GM18502 (cell line): ENCODE data around the gene BPIFB6.
"Not testable (repeated sequence)": the region's sequence is repeated elsewhere in the genome, so short reads cannot be mapped to it uniquely, and the experiment has no call there.

Experiments
- ATAC-seq: cut with Tn5 transposase; IDR thresholded peaks from one replicate; pipeline ENCODE4 v1.9.1; 2021; ENCODE audit warnings: mild to moderate bottlenecking; ENCODE audit not compliant: unreplicated experiment, poor library complexity

The BPIFB6 gene

DNA sequence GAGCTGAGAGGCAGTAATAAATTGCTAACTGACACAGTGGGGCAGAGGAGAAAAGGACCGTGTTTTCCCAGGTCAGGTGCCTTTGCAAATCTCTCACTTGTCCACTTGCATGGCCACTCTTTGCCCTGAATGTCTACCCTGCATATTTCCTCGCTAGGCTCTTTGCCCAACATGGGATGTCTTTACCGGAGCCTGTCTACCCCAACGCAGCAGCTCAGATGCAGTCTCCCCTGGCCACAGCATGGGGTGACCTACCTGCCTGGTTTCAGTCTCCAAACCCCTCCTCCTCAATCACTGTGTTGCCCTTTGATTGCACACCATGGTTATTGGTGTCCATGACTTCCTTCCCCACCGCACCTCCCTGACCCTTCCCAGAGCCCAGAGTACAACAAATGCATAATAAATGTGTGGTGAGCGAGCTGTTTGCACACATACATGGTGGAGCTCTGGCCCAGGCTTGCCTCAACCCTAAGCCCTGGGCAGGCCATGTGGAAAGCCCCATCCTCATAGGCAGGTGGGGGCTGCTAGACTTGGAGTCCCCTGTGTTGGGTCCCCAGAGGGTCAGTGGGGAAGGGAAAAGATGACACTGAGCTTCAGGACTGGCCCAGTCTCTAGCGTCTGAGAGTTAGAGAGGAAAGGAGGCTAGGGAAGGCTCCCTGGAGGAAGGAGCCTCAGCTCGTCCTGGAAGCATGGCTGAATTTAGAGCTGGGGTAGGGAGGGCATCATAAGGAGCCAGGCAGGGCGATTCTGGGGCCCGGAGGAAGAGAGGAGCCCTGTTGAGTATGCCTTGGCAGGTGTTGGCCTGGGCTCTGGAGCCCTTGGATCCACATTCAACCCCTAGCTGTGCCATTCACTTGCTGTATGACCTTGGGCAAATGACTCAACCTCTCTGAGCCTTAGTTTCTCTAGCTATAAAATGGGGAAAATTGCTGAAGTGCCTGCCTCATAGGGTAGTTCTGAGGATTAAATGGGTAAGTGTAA is 4.4 kb upstream of the BPIFB6 start:
- no peak for ATAC-seq

DNA sequence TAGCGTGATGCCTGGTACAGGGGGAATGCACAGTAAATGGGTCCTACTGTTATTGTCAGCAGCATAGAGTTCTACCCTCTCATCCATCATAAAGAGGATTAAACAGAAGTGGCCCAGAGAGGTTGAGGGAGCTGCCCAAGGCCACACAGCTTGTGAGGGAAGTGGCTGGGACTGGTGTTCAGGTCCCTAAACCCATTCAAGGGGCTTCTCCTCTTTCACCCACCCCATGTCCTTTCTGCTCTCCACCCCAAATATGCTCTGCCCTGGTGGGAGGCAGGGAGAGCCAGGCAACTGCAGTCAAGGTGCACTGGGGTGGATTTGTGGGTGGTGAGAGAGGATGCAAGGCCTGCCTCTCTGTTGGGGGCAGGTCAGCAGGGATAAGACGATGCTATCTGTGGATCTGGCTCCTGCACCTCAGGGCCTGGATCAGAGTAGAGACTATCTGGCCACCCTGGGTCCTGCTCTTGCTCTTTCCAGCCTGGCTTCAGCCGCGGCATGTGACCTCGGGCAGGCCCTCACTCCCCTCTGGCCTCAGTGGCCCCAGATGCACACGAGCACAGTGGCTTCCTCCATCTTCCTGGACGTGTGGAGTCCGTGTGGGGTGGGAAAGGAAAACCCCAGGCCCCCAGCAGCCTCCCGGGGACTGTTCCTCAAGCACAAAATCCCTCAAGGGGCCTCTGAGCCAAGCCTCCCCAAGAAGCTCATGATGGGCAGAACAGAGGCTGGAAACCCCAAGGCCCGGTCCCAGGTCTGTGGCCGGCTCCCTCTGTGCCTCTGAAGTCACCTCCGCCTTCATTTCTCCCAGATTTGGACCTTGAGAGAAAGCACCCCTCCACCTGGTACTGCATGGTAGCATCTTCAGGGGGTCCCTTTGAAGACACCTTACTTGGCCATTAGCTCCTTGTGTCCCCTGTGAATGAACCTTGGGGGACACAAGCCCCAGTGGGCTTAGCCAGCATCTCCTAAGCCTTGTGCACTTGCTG is 3.4 kb upstream of the BPIFB6 start:
- ATAC-seq: no peak

DNA sequence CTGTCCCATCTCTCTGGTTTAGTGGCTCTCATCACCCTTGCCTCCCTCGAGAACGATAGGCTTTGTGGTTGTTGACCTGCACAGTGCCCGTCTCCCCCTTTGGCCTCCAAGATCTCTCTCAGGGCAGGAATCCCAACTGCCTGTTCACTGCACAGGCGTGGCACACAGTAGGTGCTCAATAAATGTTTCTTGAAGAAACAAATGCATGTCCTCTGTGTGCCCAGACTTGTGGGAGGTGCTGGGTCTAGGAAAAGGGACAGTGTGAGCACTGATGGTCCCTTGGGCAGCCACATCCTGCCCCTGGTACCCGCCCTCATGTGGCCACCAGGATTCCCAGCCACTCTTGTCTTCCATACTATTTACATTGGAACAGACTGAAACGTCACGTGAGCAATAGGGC is 2.6 kb upstream of the BPIFB6 start:
- no peak for ATAC-seq

DNA sequence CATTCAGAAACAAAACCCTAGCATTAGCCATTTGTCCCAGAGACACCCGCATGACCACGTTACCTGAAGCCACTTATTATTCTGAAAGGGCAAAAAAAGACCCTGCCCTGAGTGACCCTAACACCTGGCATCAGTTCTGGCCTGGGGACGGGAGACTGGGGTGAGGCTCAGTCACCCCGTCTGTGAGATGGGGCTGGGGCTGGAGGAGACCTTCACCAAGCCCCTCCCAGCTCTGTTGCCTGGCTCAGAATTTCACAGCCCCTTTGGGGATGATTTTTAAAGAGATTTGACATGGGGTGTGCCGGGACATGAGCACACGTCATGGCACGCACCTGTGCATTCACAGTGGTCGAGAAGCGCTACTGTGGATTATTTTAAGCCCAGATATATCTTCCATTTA is 1.4 kb upstream of the BPIFB6 start:
- ATAC-seq: no peak

DNA sequence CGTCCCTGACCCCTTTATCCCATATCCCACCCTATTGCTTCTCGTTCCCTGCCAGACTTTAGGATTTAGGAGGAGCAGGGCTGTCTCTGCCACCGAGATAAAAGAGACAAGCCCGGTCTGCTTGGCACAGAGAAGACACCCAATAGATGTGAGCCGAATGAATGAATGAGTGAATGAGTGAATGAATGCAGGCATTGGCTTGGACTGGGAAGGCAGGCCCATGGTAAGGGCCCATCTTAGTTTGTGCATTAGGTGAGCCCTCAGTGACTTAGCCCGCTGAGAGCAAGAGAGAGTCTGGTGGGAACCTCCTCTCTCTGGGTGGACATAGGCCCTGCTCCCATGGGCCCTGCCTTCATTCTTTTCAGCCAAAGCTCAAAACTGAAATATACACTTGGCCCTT is 879 bp upstream of the BPIFB6 start:
- no peak for ATAC-seq

DNA sequence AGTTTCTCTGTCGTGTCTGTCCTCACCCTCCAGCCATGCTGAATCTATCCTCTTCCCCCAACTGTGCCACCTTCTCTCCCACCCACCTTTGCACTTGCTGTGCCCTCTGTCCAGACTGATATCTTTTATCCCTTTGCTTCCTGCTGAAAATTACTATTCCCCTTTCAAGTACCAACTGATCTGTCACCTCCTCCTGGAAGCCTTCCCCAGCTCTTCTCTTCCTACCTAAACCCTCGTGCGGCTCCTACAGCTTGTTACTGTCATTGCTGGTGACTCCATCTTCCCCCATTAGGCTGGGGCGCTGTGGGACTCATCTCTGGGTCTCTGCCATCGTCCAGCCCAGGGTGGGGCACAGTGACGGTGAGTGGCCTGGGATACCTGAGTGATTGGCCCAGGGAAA is 1.1 kb downstream of the BPIFB6 start:
- no peak for ATAC-seq

DNA sequence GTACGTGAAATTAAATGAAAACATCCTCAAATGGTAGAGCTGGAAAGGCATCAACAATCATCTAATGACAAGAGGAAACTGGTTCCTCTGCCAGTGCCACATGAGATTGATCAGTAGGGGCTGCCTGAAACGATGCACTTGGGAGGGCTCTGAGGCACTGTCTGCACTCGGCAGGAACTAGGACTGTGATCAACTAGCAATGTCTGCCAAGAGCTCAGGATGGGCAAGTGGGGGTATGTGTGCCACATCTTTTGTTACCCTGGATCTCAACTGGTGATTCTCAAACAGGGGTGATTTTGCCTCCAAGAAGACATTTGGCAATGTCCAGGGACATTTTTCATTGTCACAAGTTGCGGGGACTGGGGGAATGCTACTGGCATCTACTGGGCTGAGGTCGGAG is 1.9 kb downstream of the BPIFB6 start:
- ATAC-seq: no peak

DNA sequence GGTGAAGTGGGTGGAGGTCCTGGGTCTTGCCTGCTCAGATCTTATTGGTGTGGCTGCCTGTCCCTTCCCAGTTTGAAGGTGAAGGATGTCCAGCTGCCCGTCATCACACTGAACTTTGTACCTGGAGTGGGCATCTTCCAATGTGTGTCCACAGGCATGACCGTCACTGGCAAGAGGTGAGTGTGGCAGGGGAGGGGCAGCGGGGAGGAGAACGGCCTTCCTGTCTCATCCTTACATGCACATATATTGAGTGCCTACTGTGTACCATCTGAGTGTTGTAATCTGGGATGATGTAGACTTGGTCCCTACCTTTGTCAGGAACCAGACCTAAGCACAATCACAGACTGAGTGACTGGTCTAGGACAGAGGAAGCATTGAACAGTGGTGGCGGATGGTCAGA is 2.7 kb downstream of the BPIFB6 start:
- no peak for ATAC-seq

DNA sequence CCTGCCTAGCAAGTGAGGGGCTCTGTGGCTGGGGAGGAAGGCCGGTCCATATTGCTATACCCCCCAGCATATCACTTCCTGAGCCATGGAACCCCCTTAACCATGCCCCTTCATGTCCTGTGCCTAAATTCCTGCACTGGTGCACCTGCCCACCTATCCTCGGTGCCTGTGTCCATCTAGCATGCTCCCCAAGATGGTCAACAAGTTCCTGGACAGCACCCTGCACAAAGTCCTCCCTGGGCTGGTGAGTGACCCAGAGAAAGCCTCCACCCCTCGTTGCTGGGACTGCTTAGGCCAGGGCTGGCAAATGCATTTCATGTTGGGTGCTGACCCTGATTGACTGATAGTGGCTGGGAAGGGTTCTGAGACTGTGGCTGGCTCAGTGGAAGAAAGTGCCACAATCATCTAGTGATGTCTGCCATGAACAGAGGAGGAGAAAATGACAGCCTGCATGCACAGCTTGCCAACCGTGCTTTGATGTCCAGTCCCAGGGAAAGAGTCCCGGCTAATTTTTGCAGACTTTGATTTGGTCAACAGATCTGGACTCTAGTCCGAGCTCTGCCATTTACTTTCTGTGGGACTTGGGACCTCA is 3.5 kb downstream of the BPIFB6 start:
- ATAC-seq: no peak

DNA sequence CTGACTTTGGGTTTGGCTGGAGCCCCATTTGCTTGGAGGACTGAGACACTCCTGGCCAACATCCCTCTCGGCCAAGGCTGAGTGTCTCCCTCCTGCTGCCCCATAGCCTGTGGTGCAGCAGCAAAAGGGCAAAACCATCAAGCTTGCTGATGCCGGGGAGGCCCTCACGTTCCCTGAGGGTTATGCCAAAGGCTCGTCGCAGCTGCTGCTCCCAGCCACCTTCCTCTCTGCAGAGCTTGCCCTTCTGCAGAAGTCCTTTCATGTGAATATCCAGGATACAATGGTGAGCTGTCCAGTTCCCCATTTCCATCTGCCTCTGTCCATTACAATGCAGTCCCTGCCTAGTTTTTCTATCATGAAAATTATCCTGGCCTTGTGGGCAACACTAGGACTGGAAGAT is 6.0 kb downstream of the BPIFB6 start:
- no peak for ATAC-seq

DNA sequence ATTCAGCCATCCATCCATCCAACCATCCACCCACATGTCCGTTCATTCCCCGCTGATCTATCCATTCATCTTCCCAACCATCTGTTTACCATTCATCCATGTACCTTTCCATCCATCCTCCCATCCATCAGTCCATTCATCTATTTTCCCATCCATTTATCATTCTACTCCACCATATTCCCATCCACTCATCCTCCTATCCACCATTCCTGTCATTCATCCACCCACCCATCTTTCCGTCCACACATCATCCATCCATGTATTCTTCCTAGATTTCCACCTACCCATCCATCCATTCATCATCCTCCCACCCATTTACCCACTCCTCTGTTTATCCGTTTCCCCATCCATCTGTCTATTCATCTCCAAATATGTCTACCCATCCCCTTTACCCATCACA is 6.8 kb downstream of the BPIFB6 start:
- ATAC-seq: no peak

DNA sequence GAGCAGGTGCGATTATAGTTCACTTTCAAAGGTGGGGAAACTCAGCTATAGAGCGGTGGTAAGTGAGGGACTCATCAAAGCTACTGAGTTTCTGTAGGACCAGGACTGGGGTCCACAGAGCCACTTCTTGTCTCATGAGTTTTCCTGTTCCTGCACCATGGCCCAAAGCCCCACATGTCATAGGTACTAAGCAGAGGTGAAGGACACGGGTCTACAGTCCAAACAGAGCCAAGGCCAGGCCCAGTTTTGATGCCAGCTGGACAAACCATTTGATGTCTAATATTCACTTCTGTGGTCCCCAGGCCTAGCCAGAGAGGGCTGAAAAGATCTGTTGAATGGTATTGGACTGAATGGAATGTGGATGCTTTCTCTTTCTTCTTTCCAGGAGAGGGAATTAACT is 11.0 kb downstream of the BPIFB6 start:
- ATAC-seq: no peak

DNA sequence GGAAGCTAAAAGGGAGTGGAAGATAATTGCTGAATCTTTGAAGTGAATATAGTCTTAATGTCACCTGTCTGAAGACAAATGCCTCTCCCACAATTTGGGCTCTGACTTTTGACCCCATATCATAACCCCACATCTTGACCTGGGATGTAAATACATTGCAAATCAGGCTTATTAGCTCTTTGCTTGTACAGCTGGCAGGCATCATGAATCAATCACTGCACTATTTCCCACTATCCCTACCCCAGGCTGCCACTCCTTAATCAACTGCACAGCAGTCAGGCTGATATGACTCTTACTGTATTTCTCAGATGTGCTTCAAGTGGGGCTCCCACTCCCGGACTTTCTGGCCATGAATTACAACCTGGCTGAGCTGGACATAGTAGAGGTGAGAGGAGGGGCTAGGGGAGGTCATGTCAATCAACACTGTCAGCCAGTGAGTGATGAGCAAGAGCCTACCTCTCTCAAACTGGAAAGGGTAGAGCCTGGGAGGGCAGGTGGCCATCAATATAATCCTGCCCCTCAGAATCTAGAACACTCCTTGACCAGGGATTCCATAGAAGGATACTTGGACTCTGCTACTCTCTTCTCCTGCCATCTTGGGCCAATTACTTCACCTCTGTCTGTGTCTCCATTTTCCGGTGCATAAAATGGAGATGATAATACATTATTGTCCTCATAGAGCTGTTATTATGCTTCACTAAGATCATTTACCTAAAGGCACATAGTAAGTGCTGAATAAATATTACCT is 11.7 kb downstream of the BPIFB6 start:
- ATAC-seq: no peak

DNA sequence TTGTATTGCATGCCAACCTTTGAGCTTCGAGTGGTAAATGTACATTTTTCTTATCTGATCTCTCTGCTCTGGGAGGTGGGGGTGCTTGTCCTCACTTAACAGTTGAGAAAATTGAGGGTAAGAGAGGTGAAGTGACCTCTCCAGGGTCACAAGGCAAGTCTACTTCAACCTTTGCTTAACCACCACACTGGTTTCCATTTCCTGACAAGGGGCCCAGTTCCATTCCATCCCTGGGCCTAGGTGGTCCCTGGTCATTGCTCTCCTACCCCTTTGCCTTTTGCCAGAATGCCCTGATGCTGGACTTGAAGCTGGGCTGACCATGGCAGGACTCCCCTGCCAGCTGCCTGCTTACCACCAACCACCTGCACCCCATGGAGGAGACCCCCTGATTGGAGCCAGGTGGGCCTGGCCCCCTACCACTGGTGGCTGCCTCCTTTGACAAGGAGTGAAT is 12.3 kb downstream of the BPIFB6 start:
- ATAC-seq: no peak

DNA sequence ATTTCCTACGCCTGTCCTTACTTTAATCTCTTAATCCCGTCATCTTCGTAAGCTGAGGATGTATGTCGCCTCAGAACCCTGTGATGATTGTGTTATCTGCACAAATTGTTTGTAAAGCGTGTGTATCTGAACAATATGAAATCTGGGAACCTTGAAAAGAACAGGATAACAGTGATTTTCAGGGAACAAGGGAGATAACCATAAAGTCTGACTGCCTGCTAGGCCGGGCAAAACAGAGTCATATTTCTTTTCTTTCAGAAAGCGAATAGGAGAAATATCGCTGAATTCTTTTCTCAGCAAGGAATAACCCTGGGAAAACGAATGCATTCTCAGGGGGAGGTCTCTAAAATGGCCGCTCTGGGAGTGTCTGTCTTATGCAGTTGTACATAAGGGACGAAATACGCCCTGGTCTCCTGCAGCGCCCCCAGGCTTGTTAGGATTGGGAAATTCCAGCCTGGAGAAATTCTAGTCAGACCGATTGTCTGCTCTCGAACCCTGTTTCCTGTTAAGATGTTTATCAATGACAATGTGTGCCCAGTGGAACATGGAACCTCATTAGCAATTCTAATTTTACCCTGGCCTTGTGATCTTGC is 13.8 kb downstream of the BPIFB6 start:
- ATAC-seq: not testable (repeated sequence)

DNA sequence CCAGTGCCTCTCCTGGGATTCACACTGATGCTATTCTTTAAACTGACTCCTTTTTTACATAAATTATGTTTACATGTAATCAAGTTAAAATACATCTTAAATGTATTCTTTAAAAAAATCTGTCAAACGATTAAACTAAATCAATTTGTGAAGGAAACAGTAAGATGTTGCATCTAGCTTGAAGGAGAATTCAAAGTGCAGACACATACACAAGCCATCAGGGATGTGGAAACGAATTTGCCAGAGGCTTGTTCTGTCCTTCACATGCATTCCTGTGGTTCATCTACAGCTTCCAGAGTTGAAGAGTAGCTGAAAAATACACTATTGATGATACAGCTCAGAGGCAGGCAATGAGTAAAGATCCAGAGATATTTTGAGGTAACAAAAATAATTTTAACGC is 15.0 kb downstream of the BPIFB6 start:
- ATAC-seq: no peak

DNA sequence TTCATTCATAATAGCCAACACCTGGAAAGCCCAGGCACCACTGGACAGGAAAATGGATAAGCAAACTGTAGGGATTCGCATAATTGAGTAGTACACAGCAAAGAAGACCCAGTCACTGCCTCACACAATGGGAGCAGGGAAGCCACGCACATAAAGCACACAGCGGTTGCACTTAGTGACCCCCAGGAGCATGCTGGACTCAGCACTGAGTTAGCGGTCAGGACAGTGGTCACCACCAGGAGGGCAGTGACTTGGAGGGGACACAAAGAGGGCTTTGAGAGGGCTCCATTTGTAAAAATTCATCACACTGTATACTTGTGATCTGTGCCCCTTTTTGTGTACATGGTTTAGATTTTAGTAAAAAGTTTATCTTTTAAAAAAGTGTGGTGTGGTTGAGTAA is 19.9 kb downstream of the BPIFB6 start:
- no peak for ATAC-seq

DNA sequence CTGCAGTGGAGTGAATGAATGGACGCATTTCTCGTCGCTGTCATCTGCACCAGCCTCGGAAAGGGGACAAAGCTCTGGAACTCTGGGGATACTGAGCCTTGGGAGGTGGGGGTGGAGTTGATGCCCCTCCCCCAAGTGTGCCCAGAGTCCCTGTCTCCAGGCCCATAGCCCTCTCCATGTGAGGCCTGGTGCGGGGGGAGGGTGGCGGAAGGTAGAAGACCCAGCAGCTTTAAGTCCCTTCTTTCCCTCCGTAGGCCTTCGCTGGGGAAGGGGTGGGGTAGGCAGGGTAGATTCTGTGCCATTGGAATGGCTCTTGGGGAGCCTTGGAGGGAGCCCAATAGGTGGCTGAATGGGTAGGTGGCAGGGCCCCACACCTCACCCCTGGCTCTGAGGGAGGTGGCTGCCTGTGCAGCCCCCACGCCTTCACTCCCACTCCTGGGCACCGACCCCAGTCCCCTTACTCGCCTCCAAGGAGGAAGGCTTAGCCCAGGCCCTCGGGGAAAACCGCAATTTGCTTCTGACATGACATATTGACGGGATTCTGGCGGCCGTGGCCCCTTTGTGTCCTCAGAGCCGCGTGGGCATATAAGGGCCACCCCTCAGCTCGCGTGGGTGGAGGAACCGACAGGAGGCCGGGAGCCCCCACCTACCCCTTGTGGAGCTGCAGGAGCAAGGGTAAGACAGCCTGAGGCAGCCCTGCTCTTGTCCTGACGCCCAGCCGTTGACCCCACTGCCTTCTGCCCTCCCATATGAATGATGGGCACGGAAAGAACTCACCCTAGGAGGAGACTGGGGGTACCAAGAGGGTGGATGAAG is 22.1 kb downstream of the BPIFB6 start, which contains the start of gene BPIFB3:
BPIFB3 (plus strand) TSS at position 613 of the 816 bp plus-strand sequence. CDS start 1,533 bp downstream, outside the sequence.
- ATAC-seq: no peak

DNA sequence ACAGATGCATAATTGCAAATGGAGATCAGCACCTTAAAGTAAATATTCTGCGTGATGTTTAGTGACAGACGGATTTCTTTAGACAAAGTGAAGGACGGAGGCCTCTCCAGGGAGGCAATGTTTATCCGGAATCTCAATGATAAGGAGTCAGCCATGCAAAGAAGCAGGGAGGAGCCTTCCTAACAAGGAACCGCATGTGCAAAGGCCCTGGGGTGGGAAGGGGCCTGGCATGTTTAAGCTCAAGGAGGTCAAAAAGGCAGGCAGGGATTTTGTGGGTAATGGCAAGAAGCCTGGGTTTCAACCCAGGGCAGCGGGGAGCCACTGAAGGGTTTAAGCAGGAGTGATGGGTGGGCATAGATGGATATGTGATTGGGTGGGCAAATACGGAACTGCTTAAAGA is 22.9 kb downstream of the BPIFB6 start:
- no peak for ATAC-seq
